NCI-H748 treated with DMSO at 0.1 percent for 48 hours (cell line): ENCODE measurements around the gene SLC35E4.
"Not testable (repeated sequence)": the region's sequence is repeated elsewhere in the genome, so short reads cannot be mapped to it uniquely, and the experiment has no call there.

Source experiments
- DNase-seq: peaks from one replicate; lab custom pipeline; 2025; lab: John Stamatoyannopoulos, UW

The SLC35E4 gene

GRCh38 chr22:30611197-30611596 lies 24.4 kb upstream of the SLC35E4 start:
- DNase-seq, result no peak

DNA sequence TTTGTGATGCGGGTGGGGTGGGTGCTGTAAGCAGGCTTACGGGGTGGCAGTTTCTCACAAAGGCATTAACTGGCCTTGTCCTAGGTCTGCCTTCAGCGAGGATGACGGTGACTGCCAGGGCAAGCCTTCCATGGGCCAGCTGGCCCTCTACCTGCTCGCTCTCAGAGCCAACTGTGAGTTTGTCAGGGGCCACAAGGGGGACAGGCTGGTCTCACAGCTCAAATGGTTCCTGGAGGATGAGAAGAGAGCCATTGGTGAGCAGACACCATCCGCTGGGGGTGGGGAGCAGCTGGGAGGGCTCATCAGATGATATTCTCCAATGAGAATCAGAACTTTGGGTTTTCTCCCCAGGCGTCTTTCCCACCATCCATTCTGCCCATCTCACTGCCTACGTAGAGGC lies 22.8 kb upstream of the SLC35E4 start:
- DNase-seq, result no peak

DNA sequence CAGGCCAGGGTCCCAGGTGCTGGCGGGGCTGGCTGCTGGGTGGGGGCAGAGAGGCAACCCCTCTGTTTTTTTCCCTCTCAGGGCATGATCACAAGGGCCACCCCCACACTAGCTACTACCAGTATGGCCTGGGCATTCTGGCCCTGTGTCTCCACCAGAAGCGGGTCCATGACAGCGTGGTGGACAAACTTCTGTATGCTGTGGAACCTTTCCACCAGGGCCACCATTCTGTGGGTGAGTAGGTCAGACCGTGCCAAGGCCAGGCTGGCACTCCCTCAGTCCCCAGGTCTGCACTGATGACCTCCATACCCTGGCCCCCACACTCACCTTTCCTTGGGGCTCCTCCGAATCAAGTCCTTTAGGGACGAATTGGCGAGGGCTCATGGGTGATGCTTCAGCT lies 21.3 kb upstream of the SLC35E4 start:
- DNase-seq, result no peak

GRCh38 chr22:30614879-30615278 lies 20.7 kb upstream of the SLC35E4 start:
- no peak for DNase-seq

DNA sequence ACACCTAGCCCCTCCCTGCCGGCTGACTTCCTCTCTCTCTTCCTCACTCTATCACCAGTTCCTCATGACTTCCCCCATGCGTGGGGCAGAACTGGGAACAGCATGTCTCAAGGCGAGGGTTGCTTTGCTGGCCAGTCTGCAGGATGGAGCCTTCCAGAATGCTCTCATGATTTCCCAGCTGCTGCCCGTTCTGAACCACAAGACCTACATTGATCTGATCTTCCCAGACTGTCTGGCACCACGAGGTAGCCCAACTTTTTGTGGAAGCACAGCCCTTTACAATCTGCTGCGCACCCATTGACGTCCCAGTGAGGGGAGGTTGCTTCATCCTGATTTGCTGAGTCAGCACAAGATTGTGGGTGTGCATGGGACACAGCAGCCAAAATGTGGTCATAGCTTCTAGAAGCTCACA lies 20.0 kb upstream of the SLC35E4 start:
- no peak for DNase-seq

DNA sequence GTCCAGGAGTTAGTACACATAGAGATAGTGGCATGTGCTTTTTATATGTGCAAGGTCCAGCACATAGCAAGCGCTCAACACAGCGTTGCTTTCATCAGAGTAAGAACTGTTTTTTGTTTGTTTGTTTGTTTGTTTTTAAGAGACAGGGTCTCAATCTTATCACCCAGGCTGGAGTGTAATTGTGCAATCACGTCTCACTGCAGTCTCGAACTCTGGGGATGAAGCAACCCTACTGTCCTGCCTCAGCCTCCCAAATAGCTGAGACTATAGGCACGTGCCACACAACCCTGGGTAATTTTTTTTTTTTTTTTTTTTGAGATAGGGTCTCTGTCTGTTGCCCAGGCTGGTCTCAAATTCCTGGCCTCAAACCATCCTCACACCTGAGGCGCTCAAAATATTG lies 17.8 kb upstream of the SLC35E4 start:
- DNase-seq, result no peak

DNA sequence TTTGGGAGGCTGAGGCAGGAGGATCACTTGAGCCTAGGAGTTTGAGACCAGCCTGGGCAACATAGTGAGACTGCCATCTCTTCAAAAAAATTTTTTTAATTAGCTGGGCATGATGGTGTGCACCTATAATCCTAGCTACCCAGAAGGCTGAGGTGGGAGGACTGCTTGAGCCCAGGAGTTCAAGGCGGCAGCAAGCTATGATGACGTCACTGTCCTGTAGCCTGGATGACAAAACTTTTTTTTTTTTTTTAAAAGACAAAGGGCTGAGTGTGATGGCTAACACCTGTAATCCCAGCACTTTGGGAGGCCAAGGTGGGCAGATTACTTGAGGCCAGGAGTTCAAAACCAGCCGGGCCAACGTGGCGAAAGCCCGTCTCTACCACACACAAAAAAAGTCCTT lies 15.7 kb upstream of the SLC35E4 start:
- DNase-seq, result not testable (repeated sequence)

- no peak for DNase-seq
Observed at GRCh38 chr22:30626413-30626812, 9.2 kb upstream of the SLC35E4 start.

DNA sequence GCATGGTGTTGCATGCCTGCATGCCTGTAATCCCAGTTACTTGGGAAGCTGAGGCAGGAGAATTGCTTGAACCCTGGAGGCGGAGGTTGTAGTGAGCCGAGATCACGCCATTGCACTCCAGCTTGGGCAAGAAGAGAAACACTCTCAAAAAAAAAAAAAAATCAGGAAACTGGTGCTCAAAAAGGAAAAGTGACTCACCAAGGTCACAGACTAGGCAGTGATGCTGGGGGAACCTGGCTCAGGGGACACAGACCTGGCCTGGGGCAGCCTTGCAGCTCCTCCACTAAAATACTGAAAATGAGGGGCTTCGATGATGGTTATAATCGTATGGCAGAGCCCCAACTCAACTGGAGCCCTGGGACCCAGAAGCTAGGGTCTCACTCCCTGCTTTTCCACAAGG lies 8.1 kb upstream of the SLC35E4 start:
- no peak for DNase-seq

DNA sequence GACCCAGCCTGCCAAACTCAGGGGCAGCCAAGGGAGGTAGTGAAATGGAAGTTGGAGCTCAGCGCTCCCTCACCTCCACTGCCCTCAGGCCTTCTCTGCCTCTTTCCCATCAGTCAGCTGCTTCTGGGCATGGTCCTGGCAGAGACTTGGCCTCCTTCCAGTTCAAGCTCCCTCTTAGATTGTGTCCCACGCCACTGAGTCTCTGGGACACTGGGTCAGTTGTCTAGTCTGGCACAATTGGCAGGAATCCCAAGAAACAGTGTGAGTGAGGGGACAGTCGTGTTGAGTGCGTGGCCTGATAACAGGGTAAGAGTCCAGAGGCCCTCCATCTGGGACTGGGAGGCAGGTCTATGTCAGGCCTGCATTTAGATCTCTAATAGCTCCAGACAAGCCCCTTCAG lies 7.1 kb upstream of the SLC35E4 start:
- DNase-seq, result no peak

DNA sequence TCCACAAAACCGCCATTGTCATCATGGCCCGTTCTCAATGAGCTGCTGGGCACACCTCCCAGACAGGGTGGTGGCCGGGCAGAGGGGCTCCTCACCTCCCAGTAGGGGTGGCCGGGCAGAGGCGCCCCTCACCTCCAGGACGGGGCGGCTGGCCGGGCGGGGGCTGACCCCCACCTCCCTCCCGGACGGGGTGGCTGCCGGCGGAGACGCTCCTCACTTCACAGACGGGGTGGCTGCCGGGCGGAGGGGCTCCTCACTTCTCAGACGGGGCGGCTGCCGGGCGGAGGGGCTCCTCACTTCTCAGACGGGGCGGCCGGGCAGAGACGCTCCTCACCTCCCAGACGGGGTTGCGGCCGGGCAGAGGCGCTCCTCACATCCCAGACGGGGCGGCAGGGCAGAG lies 4.1 kb upstream of the SLC35E4 start:
- DNase-seq, result not testable (repeated sequence)

DNA sequence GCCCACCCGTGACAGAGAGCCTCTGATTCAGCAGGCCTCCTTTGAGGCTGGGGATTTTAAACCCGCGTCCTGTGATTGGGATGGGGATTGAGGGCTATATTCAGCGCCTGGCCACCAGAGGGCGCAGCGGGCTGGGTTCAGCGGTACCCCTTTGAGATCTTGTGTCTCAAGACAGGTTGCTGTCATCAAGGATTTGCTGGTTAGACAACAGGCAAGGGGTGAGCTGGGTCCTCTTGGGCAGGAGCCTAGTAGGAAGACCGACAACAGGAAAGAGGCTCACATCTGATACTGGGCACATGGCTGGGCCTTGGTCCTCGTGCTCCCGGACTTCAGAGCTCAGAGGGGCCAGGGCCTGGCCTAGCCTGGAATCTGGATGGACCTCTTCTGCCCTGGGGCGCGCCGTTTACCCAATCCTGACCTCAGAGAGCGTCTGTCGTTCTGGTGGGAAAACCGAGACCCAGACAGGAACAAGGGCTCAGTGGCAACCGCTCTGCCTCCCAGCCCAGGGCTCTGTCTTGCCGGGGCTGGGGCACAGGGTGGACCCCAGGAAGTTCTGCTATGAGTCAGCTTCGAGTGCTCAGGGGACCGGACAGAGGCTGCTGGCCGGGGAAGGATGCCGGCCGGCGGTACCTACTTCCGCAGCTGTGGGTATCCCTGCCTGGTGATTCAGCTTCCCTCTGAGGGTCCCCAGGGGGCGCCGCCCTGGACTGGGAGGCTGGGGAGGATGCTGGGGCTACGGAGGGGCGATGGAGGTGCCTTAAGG lies 929 bp upstream of the SLC35E4 start:
- DNase-seq, result peak; percentile 47

GRCh38 chr22:30636226-30637077 lies 871 bp downstream of the SLC35E4 start:
- DNase-seq, result no peak

DNA sequence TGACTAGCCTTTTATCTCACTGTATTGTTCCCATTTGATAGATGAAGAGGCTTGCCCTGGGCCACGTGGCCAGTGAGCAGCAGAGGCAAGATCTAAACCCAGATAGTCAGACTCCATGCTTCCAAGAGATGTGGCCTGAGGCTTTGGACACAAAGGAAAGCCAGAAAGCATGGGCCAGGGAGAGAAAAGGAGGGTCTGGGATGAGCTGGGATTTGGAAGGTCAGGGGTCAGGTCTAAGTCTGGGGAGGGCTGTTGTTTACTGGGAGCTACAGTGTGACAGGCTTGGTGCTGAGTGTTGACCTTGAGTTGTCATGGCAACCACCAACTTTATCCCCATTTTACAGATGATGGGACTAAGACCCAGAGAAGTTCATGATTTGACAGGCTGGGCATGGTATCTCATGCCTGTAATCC lies 2.1 kb downstream of the SLC35E4 start:
- no peak for DNase-seq

DNA sequence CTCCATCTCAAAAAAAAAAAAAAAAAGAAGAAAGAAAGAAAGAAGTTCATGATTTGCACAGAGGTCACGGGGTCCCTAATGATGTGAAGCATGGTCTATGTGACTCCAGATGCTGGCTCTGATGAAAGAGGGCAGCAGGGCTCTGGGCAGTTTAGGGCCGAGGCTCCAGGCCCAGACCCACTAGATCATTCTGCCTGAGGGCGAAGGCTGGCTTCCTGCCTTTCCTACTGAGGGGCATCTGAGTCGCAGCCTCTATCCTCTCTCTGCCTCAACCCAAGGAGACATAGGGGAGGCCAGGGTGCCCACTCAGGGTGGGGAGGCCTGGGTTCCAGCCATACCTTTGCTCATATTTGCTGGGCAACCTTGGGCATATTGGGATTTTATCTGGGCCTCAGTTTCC lies 4.8 kb downstream of the SLC35E4 start:
- DNase-seq, result no peak

DNA sequence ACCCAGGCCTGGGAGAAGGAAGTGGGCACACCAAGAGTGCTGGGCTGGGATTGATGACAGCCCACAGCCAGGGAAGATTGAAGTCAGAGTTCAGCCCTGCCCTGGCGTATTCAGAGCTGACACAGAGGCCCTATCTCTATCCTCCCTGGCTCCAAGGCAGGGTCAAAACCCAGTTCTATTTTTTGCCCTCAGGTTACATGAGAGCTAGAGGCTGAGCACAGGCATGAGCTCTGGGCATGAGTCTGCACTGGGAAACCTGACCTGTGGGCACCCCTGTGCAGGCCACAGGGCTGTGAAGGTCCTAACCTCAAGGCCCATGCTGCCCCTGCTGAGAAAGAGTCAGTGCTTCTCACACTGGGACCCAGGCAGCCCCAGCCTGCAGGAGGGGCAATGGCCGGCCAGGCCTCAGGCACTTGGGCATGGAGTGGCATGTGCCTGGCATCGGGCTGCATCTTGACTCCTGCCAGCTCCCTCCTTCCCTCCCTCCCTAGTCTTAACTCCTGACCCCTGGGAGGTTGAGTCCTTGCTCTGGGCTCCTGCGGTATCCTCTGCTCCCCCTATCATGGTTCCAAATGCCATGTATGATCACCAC lies 5.4 kb downstream of the SLC35E4 start:
- no peak for DNase-seq

DNA sequence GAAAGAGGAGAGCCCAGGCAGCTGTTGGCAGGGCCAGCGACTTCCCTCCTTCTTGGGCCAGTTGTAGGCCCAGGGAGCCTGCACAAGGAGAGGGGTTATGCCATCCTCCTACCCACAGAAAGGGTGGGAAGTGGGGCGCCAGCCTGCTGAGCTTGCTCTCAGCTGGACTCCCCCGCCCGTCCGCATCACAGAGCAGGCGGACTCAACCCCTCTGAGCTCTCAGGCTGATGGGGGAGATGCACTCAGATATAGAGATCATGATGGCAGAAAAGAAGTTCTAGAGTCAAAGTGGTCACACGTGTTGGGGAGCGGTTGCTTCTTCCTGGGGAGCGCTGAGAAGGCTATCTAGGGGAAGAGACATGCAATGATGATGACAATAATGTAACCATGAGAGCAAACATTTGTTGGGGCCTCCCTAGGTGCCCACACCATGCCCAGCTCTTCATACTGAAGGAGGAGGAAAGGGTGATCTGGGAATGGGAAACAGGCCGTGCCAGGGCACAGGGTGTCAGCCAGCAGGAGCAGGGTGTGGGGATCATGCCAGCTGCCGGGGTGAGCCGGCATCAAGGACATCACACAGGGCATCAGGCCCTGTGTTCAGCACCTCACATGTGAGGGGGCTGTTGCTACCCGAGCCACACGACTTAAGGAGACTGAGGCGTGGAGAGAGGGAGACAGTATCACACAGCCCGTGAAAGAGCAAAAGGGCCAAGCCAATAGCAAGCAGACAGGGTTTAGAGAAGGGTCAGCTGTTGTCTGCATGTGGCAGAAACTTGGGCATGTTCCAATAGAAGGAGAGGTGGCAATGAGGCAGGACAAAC lies 7.7 kb downstream of the SLC35E4 start:
- no peak for DNase-seq

DNA sequence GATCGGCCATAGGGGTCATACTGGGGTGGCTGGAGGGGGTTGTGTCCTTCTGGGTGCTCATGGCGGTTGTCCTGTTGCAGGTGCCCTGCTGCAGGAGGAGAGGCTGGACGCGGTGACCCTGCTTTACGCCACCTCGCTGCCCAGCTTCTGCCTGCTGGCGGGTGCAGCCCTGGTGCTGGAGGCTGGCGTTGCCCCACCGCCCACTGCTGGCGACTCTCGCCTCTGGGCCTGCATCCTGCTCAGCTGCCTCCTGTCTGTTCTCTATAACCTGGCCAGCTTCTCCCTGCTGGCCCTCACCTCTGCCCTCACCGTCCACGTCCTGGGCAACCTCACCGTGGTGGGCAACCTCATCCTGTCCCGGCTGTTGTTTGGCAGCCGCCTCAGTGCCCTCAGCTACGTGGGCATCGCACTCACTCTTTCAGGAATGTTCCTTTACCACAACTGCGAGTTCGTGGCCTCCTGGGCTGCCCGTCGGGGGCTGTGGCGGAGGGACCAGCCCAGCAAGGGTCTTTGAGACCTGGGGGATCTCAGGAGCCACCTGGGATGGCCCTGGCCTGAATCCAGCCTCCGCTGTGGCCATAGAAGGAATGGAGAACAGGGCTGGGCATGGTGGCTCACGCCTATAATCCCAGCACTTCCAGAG lies 11.1 kb downstream of the SLC35E4 start:
- no peak for DNase-seq

DNA sequence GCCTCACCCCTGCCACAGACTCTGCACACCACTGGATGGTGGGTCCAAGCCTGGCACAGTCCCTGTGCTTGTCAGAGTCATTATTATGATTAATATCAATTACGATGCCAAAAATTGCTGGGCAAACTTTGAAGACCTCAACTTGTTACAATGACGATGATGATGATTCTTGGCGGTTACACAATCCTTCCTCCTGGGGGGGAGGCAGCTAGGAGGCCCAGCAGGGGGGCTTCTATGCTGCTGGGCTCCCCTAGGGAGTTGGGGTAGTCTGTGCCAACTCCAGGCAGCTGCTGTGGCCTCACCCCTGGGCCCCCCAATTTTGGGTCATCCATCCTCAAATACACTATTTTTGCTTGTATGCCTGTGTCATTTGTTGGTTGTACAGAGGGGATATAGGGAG lies 12.0 kb downstream of the SLC35E4 start:
- DNase-seq, result no peak

DNA sequence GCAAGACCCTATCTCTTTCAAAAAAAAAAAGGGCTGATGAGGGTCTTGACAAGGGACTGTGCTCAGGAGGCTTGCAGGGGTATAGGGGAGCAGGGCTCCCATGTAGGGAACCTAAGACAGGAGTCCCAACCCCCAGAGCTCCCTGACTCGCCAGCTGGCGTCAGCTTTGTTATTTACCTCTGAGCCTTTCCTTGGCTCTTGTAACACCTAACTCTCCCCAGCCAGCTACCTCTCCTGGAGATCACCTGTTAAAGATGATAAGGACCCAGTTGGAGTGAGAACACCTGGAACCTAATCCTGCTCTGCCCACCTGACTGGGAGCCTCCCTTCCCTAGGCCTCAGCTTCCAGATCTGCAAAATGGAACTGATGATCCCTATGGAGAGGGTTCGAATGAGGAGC lies 13.2 kb downstream of the SLC35E4 start:
- DNase-seq, result no peak

DNA sequence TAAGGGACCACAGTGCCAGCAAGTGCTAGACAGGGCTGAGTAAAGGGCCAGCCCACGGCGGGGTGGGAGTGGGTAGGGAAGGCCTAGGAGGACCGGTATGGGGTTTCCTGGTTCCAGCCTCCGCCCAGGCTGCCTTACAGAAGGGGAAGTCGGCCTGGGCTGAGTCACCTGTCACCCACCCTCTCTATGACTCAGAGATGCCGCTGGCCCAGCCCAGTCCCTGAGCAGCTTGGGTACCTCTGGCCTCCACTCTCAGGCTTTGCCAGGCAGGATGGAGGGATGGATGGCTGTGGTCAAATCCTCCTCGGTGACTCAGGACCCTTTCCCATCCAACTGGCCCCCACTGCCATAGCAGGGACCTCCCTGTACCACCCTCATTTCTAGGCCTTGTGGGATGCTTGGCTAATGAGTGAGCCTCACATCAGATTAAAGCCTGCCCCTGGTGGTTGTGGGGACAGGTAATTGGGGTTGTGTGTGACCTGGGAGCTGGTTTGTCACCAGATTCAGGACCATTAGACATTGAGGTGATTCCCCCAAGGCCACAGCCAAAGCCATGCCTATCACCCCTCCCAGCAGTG lies 13.9 kb downstream of the SLC35E4 start:
- DNase-seq, result no peak
